Ecto neural progenitor cell (in vitro differentiated cells): Measurements from ENCODE around the gene CEP120.
"Not testable (repeated sequence)": the region's sequence is repeated elsewhere in the genome, so short reads cannot be mapped to it uniquely, and the experiment has no call there.

Source experiments
- DNase-seq: peaks from one replicate; pipeline ENCODE4 v3.0.0-alpha.2; 2018; ENCODE audit warnings: low spot score

CEP120 gene

GRCh38 chr5:123438902-123439301 is 15.7 kb upstream of the CEP120 start:
- no peak for DNase-seq

GRCh38 chr5:123438244-123438643 is 15.0 kb upstream of the CEP120 start:
- DNase-seq = no peak

GRCh38 chr5:123436201-123436600 is 13.0 kb upstream of the CEP120 start:
- no peak for DNase-seq

DNA sequence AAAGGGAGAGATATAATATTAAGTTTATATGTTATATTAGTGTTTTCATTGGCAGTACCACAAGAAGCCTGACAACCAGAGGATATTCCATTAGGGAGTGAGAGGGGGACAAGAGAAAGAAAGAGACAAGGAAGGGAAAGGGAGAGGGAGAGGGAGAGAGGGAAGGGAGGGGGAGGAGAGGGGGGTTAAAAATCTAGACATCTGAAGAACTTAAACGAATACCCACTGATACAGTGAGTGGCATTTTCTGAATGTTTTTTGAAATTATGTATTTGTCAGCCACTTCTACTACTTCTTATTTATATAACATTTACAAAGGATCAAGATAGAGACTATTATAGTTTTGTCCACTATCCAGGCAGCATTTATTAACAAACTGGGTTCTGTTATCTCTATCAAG is 11.6 kb upstream of the CEP120 start:
- DNase-seq = no peak

GRCh38 chr5:123433596-123433995 is 10.4 kb upstream of the CEP120 start:
- DNase-seq = no peak

- not testable (repeated sequence) for DNase-seq
Measured at GRCh38 chr5:123430441-123430840, 7.2 kb upstream of the CEP120 start.

GRCh38 chr5:123429993-123430392 is 6.8 kb upstream of the CEP120 start:
- no peak for DNase-seq

GRCh38 chr5:123429221-123429954 is 6.2 kb upstream of the CEP120 start:
- DNase-seq = no peak

DNA sequence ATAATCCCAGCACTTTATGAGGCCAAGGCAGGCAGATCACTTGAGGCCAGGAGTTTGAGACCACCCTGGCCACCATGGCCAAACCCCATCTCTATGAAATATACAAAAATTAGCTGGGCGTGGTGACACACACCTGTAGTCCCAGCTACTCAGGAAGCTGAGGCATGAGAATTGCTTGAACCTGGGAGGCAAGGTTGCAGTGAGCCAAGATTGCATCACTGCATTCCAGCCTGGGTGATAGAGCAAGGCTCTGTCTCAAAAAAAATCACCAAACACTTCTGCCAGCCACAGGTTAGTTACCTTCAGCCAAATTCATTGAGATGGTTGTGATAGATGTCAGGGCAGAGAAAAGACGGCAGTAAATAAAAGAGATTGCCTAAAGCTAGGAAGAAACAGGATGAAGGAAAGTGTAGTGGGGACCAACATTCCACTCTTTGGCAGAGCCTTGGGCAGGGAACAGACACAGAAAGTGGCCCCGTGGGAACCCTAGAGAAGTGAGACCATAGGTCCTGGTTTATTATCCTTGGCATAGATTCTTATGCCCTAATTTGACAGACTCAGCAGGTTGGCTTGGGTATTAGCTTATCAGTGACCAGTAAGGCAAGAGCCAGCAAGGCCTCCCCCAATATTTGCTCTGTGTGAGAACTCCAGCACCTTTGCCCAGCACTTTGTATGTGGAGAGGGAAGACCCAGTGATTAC is 5.5 kb upstream of the CEP120 start:
- no peak for DNase-seq

GRCh38 chr5:123427281-123427680 is 4.1 kb upstream of the CEP120 start:
- no peak for DNase-seq

GRCh38 chr5:123425431-123425830 is 2.2 kb upstream of the CEP120 start:
- DNase-seq = no peak

DNA sequence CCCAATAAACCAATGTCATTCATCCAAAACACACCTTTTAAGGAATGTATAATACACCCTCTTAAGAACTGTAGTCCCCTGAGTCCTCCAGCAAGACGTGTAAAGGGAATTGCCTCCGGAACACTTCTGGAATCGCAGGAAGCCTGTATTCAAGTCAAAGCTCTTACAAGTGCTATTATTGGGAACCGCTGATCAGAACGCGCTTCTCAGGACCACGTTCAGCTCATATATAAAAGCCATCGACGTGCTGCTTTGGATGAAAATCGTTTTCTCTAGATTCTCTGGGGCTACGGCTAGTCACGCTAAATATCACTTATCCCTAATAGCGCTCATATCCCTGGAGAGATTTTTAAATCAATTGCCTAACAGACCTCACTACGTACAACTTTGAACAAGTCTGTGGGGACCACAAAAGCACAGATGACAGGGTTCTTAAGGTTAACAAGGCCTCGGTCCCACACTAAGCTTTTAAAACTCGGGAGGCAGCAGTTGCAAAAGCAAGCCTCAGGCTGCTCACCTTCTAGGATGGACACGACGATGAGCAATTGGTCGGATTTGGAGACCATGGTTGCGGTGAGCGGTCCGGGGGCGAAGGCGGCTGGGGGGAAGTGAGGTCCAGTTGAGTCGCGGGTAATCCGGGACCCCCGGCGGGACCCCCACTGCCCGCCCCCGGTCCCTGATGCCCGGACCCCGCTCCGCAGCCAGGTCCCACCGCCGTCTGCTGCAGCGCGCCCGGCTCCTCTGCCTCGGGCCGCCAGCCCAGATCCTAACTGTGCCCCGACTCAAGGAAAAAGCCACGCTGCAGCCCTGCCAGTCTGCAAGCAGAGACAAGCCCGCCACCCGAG is 548 bp downstream of the CEP120 start:
- DNase-seq = no peak

- DNase-seq = no peak
Measured at GRCh38 chr5:123421773-123422172, 1.4 kb downstream of the CEP120 start.

- DNase-seq = no peak
Measured at GRCh38 chr5:123414974-123415373, 8.2 kb downstream of the CEP120 start.

GRCh38 chr5:123412206-123412605 is 11.0 kb downstream of the CEP120 start:
- DNase-seq = no peak

DNA sequence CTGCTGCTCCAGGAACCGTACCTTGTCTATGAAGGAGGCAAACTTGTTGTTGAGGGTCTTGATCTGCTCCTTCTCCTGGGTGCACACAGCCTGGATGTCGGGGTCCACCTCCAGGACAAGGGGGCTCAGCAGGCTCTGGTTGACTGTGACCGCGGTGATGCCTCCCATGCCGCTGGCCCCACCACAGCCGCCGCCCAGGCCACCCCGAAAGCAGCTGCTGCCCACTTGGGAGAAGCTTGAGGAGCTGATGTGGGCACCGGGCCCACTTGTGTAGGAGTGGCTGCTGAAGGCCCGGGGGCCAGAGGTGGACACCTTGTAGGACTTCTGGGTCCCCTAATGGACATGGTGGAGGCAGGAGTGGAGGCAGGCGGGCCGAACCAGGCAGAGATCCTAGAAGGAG is 21.2 kb downstream of the CEP120 start:
- DNase-seq = not testable (repeated sequence)

GRCh38 chr5:123401320-123401719 is 21.9 kb downstream of the CEP120 start:
- DNase-seq = no peak

- DNase-seq = not testable (repeated sequence)
Measured at GRCh38 chr5:123400870-123401291, 22.3 kb downstream of the CEP120 start.

GRCh38 chr5:123398058-123398733 is 25.0 kb downstream of the CEP120 start:
- DNase-seq = no peak

- DNase-seq = no peak
Measured at GRCh38 chr5:123397538-123397937, 25.7 kb downstream of the CEP120 start.

DNA sequence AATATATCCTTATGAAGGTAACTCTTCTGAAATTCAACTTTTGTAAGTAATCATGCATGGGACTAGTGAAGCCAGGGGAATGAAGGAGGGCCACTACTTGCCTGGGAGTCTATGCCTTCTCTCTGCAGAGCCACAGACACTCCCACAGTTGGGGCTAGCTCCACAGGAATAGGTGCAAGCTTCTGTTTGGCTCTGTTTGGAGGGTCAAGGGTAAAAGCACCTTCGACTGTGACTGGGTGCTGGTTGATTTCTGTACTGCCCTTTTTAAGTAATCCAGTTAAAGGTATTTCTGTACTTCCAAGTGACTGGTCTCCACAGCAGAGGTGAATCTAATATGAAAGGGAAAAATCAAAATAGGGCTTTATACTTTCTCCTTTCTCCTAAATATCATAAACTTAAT is 32.2 kb downstream of the CEP120 start:
- DNase-seq = no peak

- no peak for DNase-seq
Measured at GRCh38 chr5:123389794-123390193, 33.4 kb downstream of the CEP120 start.
